Panc1 (cell line): Measurements from ENCODE around the gene MMD2.

Experiments
- TCF7L2 ChIP-seq: IDR thresholded peaks from 2 replicates; pipeline ENCODE4 v1.6.1; 2011; ENCODE audit warnings: mild to moderate bottlenecking, low read depth, low read length, inconsistent platforms
- TF ChIP-seq, protein P1 (sequence below): fragments of 450-650 bp; IDR thresholded peaks from 2 replicates; pipeline ENCODE4 v1.5.1; 2017; ENCODE audit warnings: mild to moderate bottlenecking

DNA sequence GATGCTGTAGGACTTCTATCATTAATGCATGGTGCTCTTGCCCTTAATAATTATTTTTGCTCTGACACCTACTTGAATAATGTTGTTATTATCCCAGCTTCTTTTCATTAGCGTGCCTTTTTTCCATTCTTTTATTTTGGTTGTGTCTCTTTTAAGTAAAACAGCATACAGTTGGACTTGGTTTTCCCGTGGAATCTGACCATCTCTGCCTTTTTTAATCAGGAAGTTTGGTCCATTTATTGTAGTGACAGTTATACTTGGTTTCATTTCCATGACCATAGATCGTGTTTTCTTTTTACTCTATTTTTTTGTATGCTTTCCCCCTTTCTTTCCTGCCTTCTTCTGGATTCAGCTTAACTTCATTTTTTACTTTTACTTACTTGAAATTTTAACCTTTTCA is 101.8 kb downstream of the MMD2 start:
- TF ChIP-seq, protein P1, sequence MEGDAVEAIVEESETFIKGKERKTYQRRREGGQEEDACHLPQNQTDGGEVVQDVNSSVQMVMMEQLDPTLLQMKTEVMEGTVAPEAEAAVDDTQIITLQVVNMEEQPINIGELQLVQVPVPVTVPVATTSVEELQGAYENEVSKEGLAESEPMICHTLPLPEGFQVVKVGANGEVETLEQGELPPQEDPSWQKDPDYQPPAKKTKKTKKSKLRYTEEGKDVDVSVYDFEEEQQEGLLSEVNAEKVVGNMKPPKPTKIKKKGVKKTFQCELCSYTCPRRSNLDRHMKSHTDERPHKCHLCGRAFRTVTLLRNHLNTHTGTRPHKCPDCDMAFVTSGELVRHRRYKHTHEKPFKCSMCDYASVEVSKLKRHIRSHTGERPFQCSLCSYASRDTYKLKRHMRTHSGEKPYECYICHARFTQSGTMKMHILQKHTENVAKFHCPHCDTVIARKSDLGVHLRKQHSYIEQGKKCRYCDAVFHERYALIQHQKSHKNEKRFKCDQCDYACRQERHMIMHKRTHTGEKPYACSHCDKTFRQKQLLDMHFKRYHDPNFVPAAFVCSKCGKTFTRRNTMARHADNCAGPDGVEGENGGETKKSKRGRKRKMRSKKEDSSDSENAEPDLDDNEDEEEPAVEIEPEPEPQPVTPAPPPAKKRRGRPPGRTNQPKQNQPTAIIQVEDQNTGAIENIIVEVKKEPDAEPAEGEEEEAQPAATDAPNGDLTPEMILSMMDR = no peak
- TF ChIP-seq TCF7L2 = no peak
